SK-N-SH (cell line): ENCODE measurements around the gene OBSCN. TPM values are rescaled to one million over a fixed set of nuclear protein-coding genes. Genes with fewer than 3 reads are reported as not detected.

Experiments
- CTCF ChIA-PET: fragments of 300-600, 350-600 bp; formaldehyde crosslinking; extraction: SDS; loops from one replicate; lab custom pipeline; 2021; lab: Yijun Ruan, JAX
- POLR2A ChIA-PET: fragments of 350-600 bp; sonication (Branson Sonifier 250); formaldehyde crosslinking; extraction: SDS; loops from one replicate; lab custom pipeline; 2020; ENCODE audit warnings: antibody characterized with exemption, inconsistent platforms; lab: Yijun Ruan, JAX
- DNase-seq: peaks from one replicate; pipeline ENCODE4 v3.0.0; 2012
- H2AFZ ChIP-seq: fragments of 200-600 bp; sonication (generic); 2 replicates; pipeline ENCODE4 v1.8.1; 2016; ENCODE audit warnings: antibody characterized with exemption, mild to moderate bottlenecking, low read depth
- H3F3A ChIP-seq: fragments of 200-600 bp; sonication (generic); replicated peaks from 2 replicates; pipeline ENCODE3; 2016; ENCODE audit warnings: antibody characterized with exemption, mild to moderate bottlenecking; ENCODE audit not compliant: insufficient read depth
- H3K27ac ChIP-seq, 2 experiments: fragments of 200-500 bp in 1 of 2; fragments of 200-600 bp in 1 of 2; sonication (Bioruptor generic) in 1 of 2; sonication (generic), shearing (Covaris generic) in 1 of 2; 2 replicates each; pipeline versions ENCODE4 v1.5.1 to v1.6.1; 2014 to 2016; ENCODE audit warnings: low read depth in 2 of 2, inconsistent platforms in 1 of 2, low read length in 1 of 2, mild to moderate bottlenecking in 1 of 2, mixed read lengths in 1 of 2
- H3K27me3 ChIP-seq: fragments of 200-600 bp; sonication (generic), shearing (Covaris generic); 2 replicates; pipeline ENCODE4 v1.6.1; 2016; ENCODE audit warnings: mixed run types; ENCODE audit not compliant: insufficient read depth
- H3K36me3 ChIP-seq, 2 experiments: fragments of 200-500 bp in 1 of 2; fragments of 200-600 bp in 1 of 2; sonication (Bioruptor generic) in 1 of 2; sonication (generic) in 1 of 2; replicated peaks in 1 of 2; 2 replicates each; pipeline versions ENCODE3 to v1.5.1; 2014 to 2016; ENCODE audit warnings: low read length in 1 of 2, mild to moderate bottlenecking in 1 of 2; ENCODE audit not compliant: insufficient read depth in 2 of 2, control insufficient read depth in 1 of 2
- H3K4me1 ChIP-seq, 2 experiments: fragments of 200-500 bp in 1 of 2; fragments of 200-600 bp in 1 of 2; sonication (Bioruptor generic) in 1 of 2; sonication (generic), shearing (Covaris generic) in 1 of 2; 2 replicates each; pipeline versions ENCODE4 v1.5.1 to v1.6.1; 2014 to 2016; ENCODE audit warnings: low read depth in 1 of 2, low read length in 1 of 2, mixed run types in 1 of 2; ENCODE audit not compliant: insufficient read depth in 2 of 2, control insufficient read depth in 1 of 2
- H3K4me2 ChIP-seq: fragments of 200-600 bp; sonication (generic), shearing (Covaris generic); 2 replicates; pipeline ENCODE4 v1.6.1; 2017; ENCODE audit warnings: mixed run types
- H3K4me3 ChIP-seq, 2 experiments: fragments of 200-500 bp in 1 of 2; fragments of 200-600 bp in 1 of 2; sonication (Bioruptor generic) in 1 of 2; sonication (generic), shearing (Covaris generic) in 1 of 2; 2 replicates each; pipeline versions ENCODE4 v1.5.1 to v1.8.1; 2014 to 2016; ENCODE audit warnings: low read depth in 2 of 2, inconsistent platforms in 1 of 2, low read length in 1 of 2, mild to moderate bottlenecking in 1 of 2, mixed read lengths in 1 of 2, moderate library complexity in 1 of 2
- H3K79me2 ChIP-seq: fragments of 200-600 bp; sonication (generic); 2 replicates; pipeline ENCODE4 v1.8.1; 2017; ENCODE audit warnings: mild to moderate bottlenecking; ENCODE audit not compliant: insufficient read depth
- H3K9ac ChIP-seq: fragments of 200-600 bp; sonication (generic); 2 replicates; pipeline ENCODE4 v1.6.1; 2017; ENCODE audit warnings: mixed run types
- H3K9me2 ChIP-seq: fragments of 200-600 bp; sonication (generic); 2 replicates; pipeline ENCODE4 v1.6.1; 2017; ENCODE audit warnings: mixed run types
- H3K9me3 ChIP-seq: fragments of 200-600 bp; sonication (generic); 2 replicates; pipeline ENCODE4 v1.6.1; 2017; ENCODE audit warnings: mixed run types, mild to moderate bottlenecking, moderate library complexity
- H4K20me1 ChIP-seq: fragments of 200-600 bp; sonication (generic); 2 replicates; pipeline ENCODE4 v1.6.1; 2017; ENCODE audit warnings: mild to moderate bottlenecking, mixed run types; ENCODE audit not compliant: insufficient read depth
- CHD2 ChIP-seq: fragments of 150-350 bp; IDR thresholded peaks from 2 replicates; pipeline ENCODE4 v1.6.1; 2018; ENCODE audit warnings: low read length; ENCODE audit not compliant: partially characterized antibody
- ELF1 ChIP-seq: IDR thresholded peaks from 2 replicates; pipeline ENCODE4 v1.4.0; 2012
- FOXJ3 ChIP-seq: sonication (generic); formaldehyde crosslinking; IDR thresholded peaks from 2 replicates; pipeline ENCODE4 v1.5.1; 2020; ENCODE audit warnings: mild to moderate bottlenecking, missing genetic modification reagents
- FOXM1 ChIP-seq: IDR thresholded peaks from 2 replicates; pipeline ENCODE4 v1.4.0; 2012; ENCODE audit warnings: low read depth, mild to moderate bottlenecking
- MEF2A ChIP-seq: IDR thresholded peaks from 2 replicates; pipeline ENCODE4 v1.4.0; 2012; ENCODE audit warnings: low read depth, borderline replicate concordance
- MXI1 ChIP-seq: IDR thresholded peaks from 2 replicates; pipeline ENCODE4 v1.6.1; 2012; ENCODE audit warnings: mild to moderate bottlenecking, low read depth, low read length, improper control_type of control experiment
- PBX3 ChIP-seq: IDR thresholded peaks from 2 replicates; pipeline ENCODE4; 2012
- RCOR1 ChIP-seq: fragments of 150-350 bp; IDR thresholded peaks from 2 replicates; pipeline ENCODE4 v1.6.1; 2017; ENCODE audit warnings: antibody characterized with exemption, low read length
- REST ChIP-seq: IDR thresholded peaks from 2 replicates; pipeline ENCODE4 v1.6.1; 2012; ENCODE audit warnings: mild to moderate bottlenecking, low read depth, low read length, moderate library complexity
- RFX5 ChIP-seq: IDR thresholded peaks from 2 replicates; pipeline ENCODE4 v1.6.1; 2012; ENCODE audit warnings: mild to moderate bottlenecking, improper control_type of control experiment, low read length
- RXRA ChIP-seq: IDR thresholded peaks from 2 replicates; pipeline ENCODE4 v1.4.0; 2012; ENCODE audit warnings: low read depth, mild to moderate bottlenecking, borderline replicate concordance
- TEAD4 ChIP-seq: IDR thresholded peaks from 2 replicates; pipeline ENCODE4 v1.4.0; 2012; ENCODE audit warnings: mild to moderate bottlenecking, borderline replicate concordance; ENCODE audit not compliant: insufficient read depth
- YY1 ChIP-seq: IDR thresholded peaks from 2 replicates; pipeline ENCODE4 v1.4.0; 2012; ENCODE audit warnings: low read depth, mild to moderate bottlenecking
- ZBTB33 ChIP-seq: IDR thresholded peaks from 2 replicates; pipeline ENCODE4 v1.4.0; 2012; ENCODE audit warnings: low read depth, borderline replicate concordance
- WGBS: methylation state at CpG from one replicate; pipeline ENCODE4 v1.1.6; 2017; ENCODE audit warnings: low lambda C conversion rate; 5-methylcytosine and 5-hydroxymethylcytosine counted together
- polyA plus RNA-seq, 3 experiments: library from polyadenylated mRNA; depleted of rRNA; stranded (reverse); fragments of >200 nt; gene quantifications; 2 replicates each; pipeline ENCODE4 v1.2.3, GENCODE V29; 2012
- TF ChIP-seq, protein P1 (sequence below): fragments of 150-350 bp; IDR thresholded peaks from 2 replicates; pipeline ENCODE4 v1.6.1; 2016; ENCODE audit warnings: mild to moderate bottlenecking, low read depth, low read length

The OBSCN gene
- polyA plus RNA-seq, 1 of the 3 experiments (the other 2 are of a cell fraction), result 4.0 TPM

DNA sequence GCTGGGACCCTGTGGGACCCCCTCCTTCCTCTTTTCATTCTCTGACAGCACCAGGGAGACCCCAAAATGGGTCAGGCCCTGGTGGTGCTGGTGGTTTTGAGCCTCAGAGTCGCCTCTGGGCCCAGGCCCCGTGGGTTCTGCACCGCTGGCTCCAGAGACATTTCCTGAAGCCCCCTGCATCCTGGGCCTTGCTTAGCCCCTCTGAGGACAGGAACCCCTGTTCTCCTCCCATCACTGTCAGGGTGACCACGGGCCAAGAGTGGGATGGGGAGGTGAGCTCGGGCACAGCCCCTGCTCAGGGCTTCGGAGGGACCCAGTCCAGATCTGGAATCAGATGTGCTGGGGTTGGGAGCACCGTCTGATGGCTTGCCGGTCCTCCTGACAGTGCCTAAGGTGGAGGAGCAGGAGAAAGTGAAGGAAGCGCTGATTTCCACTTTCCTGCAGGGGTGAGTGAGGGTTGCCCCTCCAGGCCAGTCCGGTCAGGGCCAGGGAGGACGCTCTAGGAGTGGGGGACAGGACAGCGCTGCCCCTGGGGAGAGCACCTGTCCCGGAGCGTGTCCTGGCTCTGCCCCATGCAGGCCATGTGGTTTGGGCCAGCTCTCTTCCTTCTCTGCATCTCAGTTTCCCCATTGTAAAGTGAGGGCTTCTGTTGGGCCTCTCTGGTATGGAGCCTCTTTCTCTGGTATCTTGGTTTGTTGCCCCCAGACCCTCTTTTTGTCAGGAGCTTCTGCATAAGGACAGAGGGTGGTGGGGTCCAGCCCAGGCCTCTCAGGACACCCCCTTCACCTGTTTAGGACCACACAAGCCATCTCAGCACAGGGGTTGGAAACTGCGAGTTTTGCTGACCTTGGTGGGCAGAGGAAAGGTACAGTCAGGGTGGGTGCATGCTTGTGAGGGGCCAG, 127.8 kb downstream of the OBSCN start:
- H3K79me2 ChIP-seq, result no peaks in the 10 kb centered on the region
- H3K27ac ChIP-seq, result no peak overlapping the region
- DNase-seq, result no peak
- H3K4me3 ChIP-seq, result no peak overlapping the region
- 73% methylated on average over 9 of the region's 15 CpGs for WGBS
- no peaks in the 10 kb centered on the region for H3K9me2 ChIP-seq
- no peak overlapping the region for H3K4me2 ChIP-seq
- H3K9me3 ChIP-seq, result no peaks in the 10 kb centered on the region
- no peaks in the 10 kb centered on the region for H4K20me1 ChIP-seq
- POLR2A ChIA-PET, result no interaction called here
- CTCF ChIA-PET, result no interaction called here
- H3K36me3 ChIP-seq, result no peaks in the 10 kb centered on the region
- TF ChIP-seq MXI1, result no peak
- no peak for TF ChIP-seq PBX3
- TF ChIP-seq YY1, result no peak
- TF ChIP-seq RXRA, result no peak
- TF ChIP-seq ZBTB33, result no peak
- TF ChIP-seq FOXM1, result no peak
- TF ChIP-seq ELF1, result no peak
- no peak for TF ChIP-seq MEF2A
- TF ChIP-seq TEAD4, result no peak
- TF ChIP-seq FOXJ3 (CRISPR knock-in tag), result no peak
- no peak for TF ChIP-seq CHD2
- TF ChIP-seq RCOR1, result no peak
- no peak for TF ChIP-seq RFX5
- TF ChIP-seq, protein P1, sequence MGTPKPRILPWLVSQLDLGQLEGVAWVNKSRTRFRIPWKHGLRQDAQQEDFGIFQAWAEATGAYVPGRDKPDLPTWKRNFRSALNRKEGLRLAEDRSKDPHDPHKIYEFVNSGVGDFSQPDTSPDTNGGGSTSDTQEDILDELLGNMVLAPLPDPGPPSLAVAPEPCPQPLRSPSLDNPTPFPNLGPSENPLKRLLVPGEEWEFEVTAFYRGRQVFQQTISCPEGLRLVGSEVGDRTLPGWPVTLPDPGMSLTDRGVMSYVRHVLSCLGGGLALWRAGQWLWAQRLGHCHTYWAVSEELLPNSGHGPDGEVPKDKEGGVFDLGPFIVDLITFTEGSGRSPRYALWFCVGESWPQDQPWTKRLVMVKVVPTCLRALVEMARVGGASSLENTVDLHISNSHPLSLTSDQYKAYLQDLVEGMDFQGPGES, result no peak
- TF ChIP-seq REST, result no peak
- no peaks in the 10 kb centered on the region for H3F3A ChIP-seq
- no peak overlapping the region for H3K9ac ChIP-seq
- H3K4me1 ChIP-seq, result no peaks in the 10 kb centered on the region
- H3K27me3 ChIP-seq, result no peaks in the 10 kb centered on the region
- H2AFZ ChIP-seq, result no peak overlapping the region
